ENCODE measurements around the gene LRRTM4. TPM values are rescaled to one million over a fixed set of nuclear protein-coding genes. Genes with fewer than 3 reads are reported as not detected.

Gene LRRTM4
- polyA plus RNA-seq, 4 donors, result 1.2 to 2.1 (median 1.8) TPM

GRCh38 chr2:77013457-77013856 is 508.7 kb downstream of the LRRTM4 start:
- DNase-seq (ENCODE audit: low read depth in 4 of 4, low spot score in 3 of 4), result no peak

DNA sequence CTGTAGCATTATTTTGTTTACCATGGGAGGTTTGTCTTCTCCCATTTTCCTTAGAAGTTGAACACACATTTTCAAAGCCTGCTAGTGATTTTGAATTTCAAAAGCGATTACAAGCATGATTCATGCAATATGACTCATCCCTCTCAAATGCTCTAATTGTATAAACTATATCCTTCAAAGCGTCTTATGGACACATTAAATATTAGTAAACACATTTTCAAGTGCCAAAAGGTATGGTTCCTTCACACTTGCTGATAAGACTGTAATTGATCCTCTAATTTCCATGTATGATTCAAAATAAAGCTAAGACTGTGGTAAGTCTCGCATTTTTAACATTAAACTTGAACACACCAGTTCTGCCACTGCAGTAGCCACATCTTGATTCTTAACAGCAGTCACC is 512.9 kb downstream of the LRRTM4 start:
- no peak for DNase-seq (ENCODE audit: low read depth in 4 of 4, low spot score in 3 of 4)

DNA sequence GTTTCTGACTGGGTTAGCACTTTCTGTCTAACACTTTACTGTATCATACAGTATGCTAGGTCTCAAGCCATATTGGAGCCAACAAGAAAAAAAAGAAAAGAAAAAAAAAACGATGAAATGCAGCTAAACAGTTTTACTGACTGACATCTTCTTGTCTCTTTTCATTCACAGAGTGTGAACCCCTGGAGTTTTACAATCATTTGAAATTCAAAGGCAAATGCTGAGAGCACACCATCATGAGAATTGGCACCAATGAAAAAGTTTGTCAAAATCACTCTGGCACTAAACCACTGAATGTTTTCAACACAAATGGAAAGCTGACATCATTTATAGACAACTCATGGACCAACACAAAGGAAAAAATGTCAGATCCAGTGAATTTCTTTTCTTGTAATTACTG is 513.3 kb downstream of the LRRTM4 start:
- no peak for DNase-seq (ENCODE audit: low read depth in 4 of 4, low spot score in 3 of 4)

GRCh38 chr2:77007686-77008085 is 514.5 kb downstream of the LRRTM4 start:
- DNase-seq (ENCODE audit: low read depth in 4 of 4, low spot score in 3 of 4), result no peak

GRCh38 chr2:77005522-77005921 is 516.7 kb downstream of the LRRTM4 start:
- no peak for DNase-seq (ENCODE audit: low read depth in 4 of 4, low spot score in 3 of 4)

DNA sequence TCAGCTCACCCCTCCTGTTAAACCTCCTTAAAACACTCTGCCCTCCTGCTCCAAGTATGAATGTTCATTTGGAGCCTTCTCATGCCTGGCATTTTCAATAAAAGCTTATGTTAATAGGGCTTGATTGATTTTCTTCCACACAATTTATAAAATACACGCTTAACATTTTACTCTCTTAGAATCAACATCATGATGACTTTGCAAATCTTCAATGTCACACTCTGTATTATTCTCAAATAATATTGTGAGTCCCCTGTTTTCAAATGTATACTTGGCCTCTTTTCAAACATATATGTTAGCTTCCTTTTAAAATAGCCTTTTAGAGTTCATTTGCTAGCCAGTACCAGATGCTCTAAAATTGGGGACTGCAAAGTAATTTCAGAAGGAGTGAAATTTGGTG is 520.3 kb downstream of the LRRTM4 start:
- no peak for DNase-seq (ENCODE audit: low read depth in 4 of 4, low spot score in 3 of 4)

DNA sequence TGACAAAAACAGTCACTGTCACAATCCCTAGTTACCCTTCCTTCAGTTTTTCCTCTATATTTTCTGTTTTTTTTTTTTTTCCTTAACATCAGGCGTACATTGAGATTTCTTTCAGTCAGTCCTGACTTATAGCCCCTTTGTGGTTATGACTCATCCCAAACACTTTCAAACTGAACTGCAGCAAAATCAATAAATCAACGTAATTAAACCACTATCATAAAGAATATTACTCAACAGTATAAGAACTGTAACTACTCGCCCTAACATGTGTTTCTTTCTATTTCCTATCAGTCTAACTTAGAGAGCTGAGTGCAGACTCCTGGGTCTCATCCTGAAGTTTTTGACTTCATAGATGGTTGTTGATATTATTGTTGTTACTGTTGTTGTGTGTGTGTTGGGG is 523.5 kb downstream of the LRRTM4 start:
- no peak for DNase-seq (ENCODE audit: low read depth in 4 of 4, low spot score in 3 of 4)

GRCh38 chr2:76998152-76998551 is 524.0 kb downstream of the LRRTM4 start:
- DNase-seq (ENCODE audit: low read depth in 4 of 4, low spot score in 3 of 4), result no peak

- DNase-seq (ENCODE audit: low read depth in 4 of 4, low spot score in 3 of 4), result no peak
These were observed 524.9 kb downstream of the LRRTM4 start for GRCh38 chr2:76997296-76997695.

DNA sequence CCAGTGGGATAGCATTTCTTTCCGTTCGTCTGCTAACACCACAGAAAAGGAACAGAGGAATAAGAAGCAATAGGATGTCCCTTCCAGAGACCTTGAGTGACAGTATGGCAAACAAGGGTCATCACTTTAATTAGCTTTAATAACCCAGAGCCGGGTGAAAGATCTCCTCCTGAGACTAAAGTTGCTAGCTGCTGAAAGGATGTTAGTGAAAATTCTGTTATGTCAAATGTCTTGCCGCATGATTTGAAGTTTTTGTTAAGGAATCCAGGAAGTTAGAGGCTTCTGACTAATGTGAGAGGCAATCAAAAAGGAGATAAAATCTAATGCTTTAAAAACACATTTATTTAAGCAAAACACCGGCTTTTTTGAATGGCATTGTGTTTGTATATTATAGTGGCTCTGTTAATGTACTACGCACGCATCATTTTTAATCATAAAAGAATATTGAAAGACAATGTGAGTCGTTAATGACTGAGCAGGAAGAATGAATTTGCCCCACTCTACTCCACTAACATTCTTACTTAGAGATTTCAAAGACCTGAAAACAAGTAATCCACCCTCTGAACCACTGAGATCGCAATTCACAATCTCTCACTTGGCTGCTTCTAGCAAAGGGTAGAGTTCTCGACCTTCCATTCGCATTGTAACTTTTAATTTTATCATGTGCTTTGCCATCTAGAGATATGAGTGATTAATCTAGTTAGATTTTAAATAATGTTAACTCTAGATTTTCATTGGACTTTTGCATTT is 536.6 kb downstream of the LRRTM4 start:
- no peak for DNase-seq (ENCODE audit: low read depth in 4 of 4, low spot score in 3 of 4)

DNA sequence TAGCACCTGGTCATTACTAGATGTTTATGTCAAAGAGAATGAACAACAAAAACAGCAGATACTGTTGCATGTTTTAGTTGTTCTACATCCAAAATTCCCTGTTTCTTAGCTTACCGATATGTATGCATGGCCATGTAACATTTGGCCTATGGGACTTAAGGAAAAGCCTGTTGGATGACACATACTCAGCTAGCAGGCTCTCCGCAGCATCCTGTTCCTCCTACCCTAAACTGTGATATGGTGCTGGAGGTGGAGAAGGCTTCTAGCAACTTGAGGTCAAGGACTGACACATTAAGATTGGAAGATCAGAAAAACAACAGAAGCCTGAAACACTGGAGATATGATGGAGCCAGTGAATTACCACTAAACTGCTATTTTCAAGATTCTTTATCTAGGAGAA is 537.8 kb downstream of the LRRTM4 start:
- no peak for DNase-seq (ENCODE audit: low read depth in 4 of 4, low spot score in 3 of 4)

- no peak for DNase-seq (ENCODE audit: low read depth in 4 of 4, low spot score in 3 of 4)
These were observed 541.9 kb downstream of the LRRTM4 start for GRCh38 chr2:76980067-76980787.

- no peak for DNase-seq (ENCODE audit: low read depth in 4 of 4, low spot score in 3 of 4)
These were observed 544.1 kb downstream of the LRRTM4 start for GRCh38 chr2:76977846-76978727.

- DNase-seq (ENCODE audit: low read depth in 4 of 4, low spot score in 3 of 4), result no peak
These were observed 546.4 kb downstream of the LRRTM4 start for GRCh38 chr2:76975752-76976151.

DNA sequence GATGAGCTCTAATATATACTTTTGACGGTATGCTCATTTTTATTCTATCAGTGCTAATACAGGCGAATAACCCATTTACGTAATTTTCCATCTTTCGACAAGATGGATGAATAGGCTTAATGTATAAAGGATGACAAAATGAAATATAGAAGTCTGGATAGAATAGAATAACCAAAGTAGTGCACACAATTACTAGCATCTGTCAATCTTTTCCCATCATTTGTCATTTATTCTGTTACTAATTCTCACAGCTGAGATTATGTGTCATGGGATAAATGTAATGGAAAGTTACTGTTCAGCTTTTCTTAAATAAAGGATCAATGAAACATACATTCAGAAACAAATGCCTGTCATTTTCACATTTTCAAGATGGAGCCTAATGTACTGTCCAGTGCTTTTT is 548.6 kb downstream of the LRRTM4 start:
- DNase-seq (ENCODE audit: low read depth in 4 of 4, low spot score in 3 of 4), result no peak

- no peak for DNase-seq (ENCODE audit: low read depth in 4 of 4, low spot score in 3 of 4)
These were observed 556.4 kb downstream of the LRRTM4 start for GRCh38 chr2:76965772-76966171.

- peak; percentile 34 to 55 (median 48) for DNase-seq (ENCODE audit: low read depth in 4 of 4, low spot score in 3 of 4)
These were observed 563.4 kb downstream of the LRRTM4 start for GRCh38 chr2:76958749-76959148.

- peak in 3 of 4 donors; percentile 23 to 33 (median 29) for DNase-seq (ENCODE audit: low read depth in 4 of 4, low spot score in 3 of 4)
These were observed 568.3 kb downstream of the LRRTM4 start for GRCh38 chr2:76953733-76954347.

- DNase-seq (ENCODE audit: low read depth in 4 of 4, low spot score in 3 of 4), result peak in 1 of 4 donors; percentile 7
These were observed 575.5 kb downstream of the LRRTM4 start for GRCh38 chr2:76946631-76947145.

GRCh38 chr2:76940559-76940958 is 581.6 kb downstream of the LRRTM4 start:
- DNase-seq (ENCODE audit: low read depth in 4 of 4, low spot score in 3 of 4), result no peak
